HL-60/S4 (cell line): ENCODE data around the gene B4GALNT2.
"Not testable (repeated sequence)": the region's sequence is repeated elsewhere in the genome, so short reads cannot be mapped to it uniquely, and the experiment has no call there.

Experiments
- in situ Hi-C: fragments of 300-500 bp; cut with MboI; formaldehyde crosslinking; loops from 2 replicates; pipeline ENCODE4 v1.14.3; 2022; ENCODE audit warnings: low sequenced_read_pairs

Gene B4GALNT2

GRCh38 chr17:49180303-49180702, 47.7 kb downstream of the B4GALNT2 start:
- in situ Hi-C loops: no loop called here

GRCh38 chr17:49180998-49181635, 48.5 kb downstream of the B4GALNT2 start:
- in situ Hi-C loops: no loop called here

GRCh38 chr17:49183341-49183740, 50.8 kb downstream of the B4GALNT2 start:
- in situ Hi-C loops: no loop called here

- in situ Hi-C loops: no loop called here
Measured at GRCh38 chr17:49183801-49184200, 51.2 kb downstream of the B4GALNT2 start.

GRCh38 chr17:49184522-49184921, 52.0 kb downstream of the B4GALNT2 start:
- in situ Hi-C loops: not testable (repeated sequence)

GRCh38 chr17:49185381-49185780, 52.8 kb downstream of the B4GALNT2 start:
- in situ Hi-C loops: not testable (repeated sequence)

- in situ Hi-C loops: no loop called here
Measured at GRCh38 chr17:49187301-49187700, 54.7 kb downstream of the B4GALNT2 start.

GRCh38 chr17:49190932-49191331, 58.4 kb downstream of the B4GALNT2 start:
- in situ Hi-C loops: no loop called here

GRCh38 chr17:49191409-49191916, 58.9 kb downstream of the B4GALNT2 start:
- in situ Hi-C loops: no loop called here

GRCh38 chr17:49191917-49192741, 59.6 kb downstream of the B4GALNT2 start:
- in situ Hi-C loops: no loop called here

GRCh38 chr17:49193513-49194296, 61.1 kb downstream of the B4GALNT2 start:
- in situ Hi-C loops: no loop called here

- in situ Hi-C loops: no loop called here
Measured at GRCh38 chr17:49194297-49194607, 61.7 kb downstream of the B4GALNT2 start.

GRCh38 chr17:49195751-49196150, 63.2 kb downstream of the B4GALNT2 start:
- in situ Hi-C loops: no loop called here

- in situ Hi-C loops: no loop called here
Measured at GRCh38 chr17:49196520-49196919, 64.0 kb downstream of the B4GALNT2 start.

- in situ Hi-C loops: no loop called here
Measured at GRCh38 chr17:49197346-49197998, 64.9 kb downstream of the B4GALNT2 start.

- in situ Hi-C loops: no loop called here
Measured at GRCh38 chr17:49198211-49198610, 65.6 kb downstream of the B4GALNT2 start.

GRCh38 chr17:49200423-49201083, 68.0 kb downstream of the B4GALNT2 start:
- in situ Hi-C loops: no loop called here

GRCh38 chr17:49201481-49201927, 68.9 kb downstream of the B4GALNT2 start:
- in situ Hi-C loops: no loop called here

- in situ Hi-C loops: no loop called here
Measured at GRCh38 chr17:49203796-49204195, 71.2 kb downstream of the B4GALNT2 start.

- in situ Hi-C loops: no loop called here
Measured at GRCh38 chr17:49204516-49204915, 71.9 kb downstream of the B4GALNT2 start.
